GM12892 (cell line): ENCODE measurements around the gene REXO2.
A peak's percentile ranks its signal among the peaks of the same experiment; 100 is the strongest.

Experiments
- DNase-seq: peaks from one replicate; pipeline ENCODE4 v3.0.0; 2011; ENCODE audit not compliant: insufficient read length
- FAIRE-seq: peaks from 2 replicates; lab custom pipeline; 2011; peaks lifted over from hg19 to GRCh38; lab: Jason Lieb, UNC
- POLR2A ChIP-seq: IDR thresholded peaks from 2 replicates; pipeline ENCODE4 v1.6.1; 2011; ENCODE audit warnings: low read depth, low read length, control low read depth
- POLR2AphosphoS5 ChIP-seq: IDR thresholded peaks from 2 replicates; pipeline ENCODE4 v1.6.1; 2011; ENCODE audit warnings: low read depth, low read length, control low read depth
- TAF1 ChIP-seq: IDR thresholded peaks from 2 replicates; pipeline ENCODE4 v1.6.1; 2011; ENCODE audit warnings: low read depth, mild to moderate bottlenecking, control low read depth, low read length, borderline replicate concordance

The REXO2 gene

GRCh38 chr11:114401311-114401710 lies 38.0 kb upstream of the REXO2 start:
- TF ChIP-seq POLR2A (no peak), POLR2AphosphoS5 (no peak)
- FAIRE-seq, result peak; percentile 83
- DNase-seq, result no peak

- DNase-seq (no peak), FAIRE-seq (no peak)
- no peak for TF ChIP-seq TAF1
- no peak for TF ChIP-seq POLR2A
- TF ChIP-seq POLR2AphosphoS5, result no peak
Measured at GRCh38 chr11:114412946-114413345, 26.3 kb upstream of the REXO2 start.

GRCh38 chr11:114413958-114414357 lies 25.3 kb upstream of the REXO2 start:
- DNase-seq (no peak), FAIRE-seq (peak; percentile 36)
- no peak for TF ChIP-seq POLR2A
- TF ChIP-seq POLR2AphosphoS5, result no peak
- no peak for TF ChIP-seq TAF1

GRCh38 chr11:114416441-114416961 lies 22.8 kb upstream of the REXO2 start:
- FAIRE-seq, result no peak
- no peak for DNase-seq
- TF ChIP-seq POLR2A (no peak), TAF1 (no peak), POLR2AphosphoS5 (no peak)

GRCh38 chr11:114426280-114426679 lies 13.0 kb upstream of the REXO2 start:
- TF ChIP-seq POLR2AphosphoS5, result no peak
- TF ChIP-seq TAF1, result no peak
- TF ChIP-seq POLR2A, result no peak
- no peak for FAIRE-seq
- no peak for DNase-seq

GRCh38 chr11:114430290-114430689 lies 9.0 kb upstream of the REXO2 start:
- TF ChIP-seq POLR2A (no peak), TAF1 (no peak), POLR2AphosphoS5 (no peak)
- DNase-seq (no peak), FAIRE-seq (no peak)

GRCh38 chr11:114432893-114433292 lies 6.4 kb upstream of the REXO2 start:
- TF ChIP-seq POLR2AphosphoS5, result no peak
- TF ChIP-seq TAF1, result no peak
- TF ChIP-seq POLR2A, result no peak
- FAIRE-seq (no peak), DNase-seq (no peak)

- DNase-seq (no peak), FAIRE-seq (no peak)
- no peak for TF ChIP-seq POLR2A
- TF ChIP-seq POLR2AphosphoS5, result no peak
- TF ChIP-seq TAF1, result no peak
Measured at GRCh38 chr11:114433376-114433775, 5.9 kb upstream of the REXO2 start.

- TF ChIP-seq POLR2A, result no peak
- TF ChIP-seq TAF1, result no peak
- TF ChIP-seq POLR2AphosphoS5, result no peak
- FAIRE-seq (no peak), DNase-seq (no peak)
Measured at GRCh38 chr11:114438303-114438702, 964 bp upstream of the REXO2 start.

GRCh38 chr11:114440121-114440860 lies 1.0 kb downstream of the REXO2 start:
- TF ChIP-seq POLR2AphosphoS5 (no peak), TAF1 (no peak), POLR2A (no peak)
- FAIRE-seq, result peak; percentile 84
- DNase-seq, result no peak

- DNase-seq (no peak), FAIRE-seq (peak; percentile 57)
- TF ChIP-seq TAF1 (no peak), POLR2AphosphoS5 (no peak), POLR2A (no peak)
Measured at GRCh38 chr11:114440971-114441763, 1.9 kb downstream of the REXO2 start.

GRCh38 chr11:114441921-114442320 lies 2.7 kb downstream of the REXO2 start:
- FAIRE-seq, result no peak
- TF ChIP-seq POLR2AphosphoS5 (no peak), POLR2A (no peak), TAF1 (no peak)
- no peak for DNase-seq
